Activated CD8-positive, alpha-beta memory T cell treated with anti-CD3 and anti-CD28 coated beads, Interleukin-2, amount 50 U/mL, for 48 hours (primary cell): ENCODE measurements around the gene RBMS3.
"Not testable (repeated sequence)": the region's sequence is repeated elsewhere in the genome, so short reads cannot be mapped to it uniquely, and the experiment has no call there.

Experiments
- DNase-seq: peaks from one replicate; pipeline ENCODE4 v3.0.0-alpha.2; 2020

Gene RBMS3

GRCh38 chr3:29440413-29441305 is 159.8 kb downstream of the RBMS3 start:
- DNase-seq = no peak

GRCh38 chr3:29441422-29441821 is 160.6 kb downstream of the RBMS3 start:
- DNase-seq = no peak

DNA sequence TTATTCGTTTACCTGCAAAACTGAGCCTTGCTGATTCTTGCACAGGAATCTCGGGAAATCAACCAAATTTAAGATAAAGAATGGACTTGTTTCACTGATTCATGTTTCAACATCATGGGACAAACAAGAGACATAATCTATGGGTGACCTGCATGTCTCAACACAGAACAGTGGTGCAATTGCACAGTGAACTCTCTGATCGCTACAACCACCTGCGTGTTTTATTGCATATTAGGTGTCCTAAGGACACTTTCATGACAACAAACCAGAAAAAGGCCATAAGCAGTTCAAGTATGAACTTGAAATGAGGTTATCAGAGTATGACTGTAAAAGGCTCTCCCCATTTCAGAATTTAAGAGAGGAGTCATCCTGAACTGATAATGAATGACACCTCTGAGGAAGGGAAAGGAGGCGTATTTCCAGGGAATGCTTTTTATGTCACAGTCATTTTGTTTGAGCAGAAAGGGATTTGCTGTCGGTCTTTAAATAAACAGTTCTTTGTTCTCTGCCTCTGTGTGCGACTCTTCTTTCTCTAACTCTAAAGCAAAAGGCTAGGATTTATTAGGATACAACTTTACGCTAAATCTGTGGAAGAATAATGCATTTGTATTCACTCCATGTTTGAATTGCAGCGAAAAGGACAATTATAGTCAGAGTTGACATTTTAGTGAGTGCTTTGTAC is 167.2 kb downstream of the RBMS3 start:
- no peak for DNase-seq

DNA sequence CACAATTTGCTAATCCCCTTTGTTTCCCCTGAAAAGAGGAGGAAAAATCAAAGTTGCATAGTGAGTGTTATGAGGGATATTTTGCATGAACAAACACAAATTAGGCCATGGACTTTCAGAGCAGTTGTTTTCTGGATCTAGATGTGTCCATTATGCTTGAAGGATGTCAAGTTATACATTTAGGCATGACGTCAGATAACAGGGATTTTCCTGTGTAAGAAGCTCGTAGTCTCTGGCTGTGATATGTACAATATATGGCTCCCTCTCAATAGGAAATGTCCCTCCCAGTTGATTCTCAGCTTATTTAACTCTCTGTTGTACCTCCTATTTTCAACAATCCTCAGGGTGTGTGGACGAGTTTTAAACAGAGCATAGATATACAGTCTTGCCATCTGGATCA is 171.0 kb downstream of the RBMS3 start:
- DNase-seq = no peak

GRCh38 chr3:29452934-29453283 is 172.0 kb downstream of the RBMS3 start:
- no peak for DNase-seq

DNA sequence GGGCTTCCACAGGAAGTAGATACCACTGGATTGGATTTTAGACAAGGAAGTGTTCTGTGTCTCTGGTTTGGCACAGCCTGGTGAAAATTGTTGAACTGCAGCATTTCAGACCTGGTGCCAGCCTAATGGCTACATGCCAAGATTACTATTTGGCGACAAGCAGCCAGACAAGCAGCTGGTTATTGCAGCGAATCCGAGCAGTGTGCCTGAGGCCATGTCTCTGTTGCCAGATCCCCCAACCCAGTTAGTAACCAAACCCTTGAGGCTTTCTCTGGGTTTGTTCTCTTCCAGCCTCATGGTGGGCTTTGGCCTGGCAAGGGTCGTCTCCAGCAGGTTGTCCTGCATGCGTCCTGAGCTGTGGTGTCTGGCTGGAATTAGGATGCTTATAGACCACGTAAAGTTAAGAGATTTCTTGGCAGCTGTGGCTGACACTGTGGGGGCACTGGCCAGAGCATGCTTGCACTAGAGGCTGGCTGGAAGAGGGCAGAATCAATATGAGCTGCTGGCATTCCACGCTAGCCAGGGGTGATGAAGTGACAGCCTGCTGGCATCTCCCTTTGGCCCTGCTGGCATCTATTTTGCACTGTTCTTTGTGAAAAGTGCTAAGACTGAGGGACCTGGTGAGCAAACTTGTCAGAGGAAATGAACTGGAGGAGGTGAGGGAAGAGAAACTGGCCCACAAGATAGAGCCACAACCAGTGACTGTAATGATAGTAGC is 172.6 kb downstream of the RBMS3 start:
- no peak for DNase-seq

DNA sequence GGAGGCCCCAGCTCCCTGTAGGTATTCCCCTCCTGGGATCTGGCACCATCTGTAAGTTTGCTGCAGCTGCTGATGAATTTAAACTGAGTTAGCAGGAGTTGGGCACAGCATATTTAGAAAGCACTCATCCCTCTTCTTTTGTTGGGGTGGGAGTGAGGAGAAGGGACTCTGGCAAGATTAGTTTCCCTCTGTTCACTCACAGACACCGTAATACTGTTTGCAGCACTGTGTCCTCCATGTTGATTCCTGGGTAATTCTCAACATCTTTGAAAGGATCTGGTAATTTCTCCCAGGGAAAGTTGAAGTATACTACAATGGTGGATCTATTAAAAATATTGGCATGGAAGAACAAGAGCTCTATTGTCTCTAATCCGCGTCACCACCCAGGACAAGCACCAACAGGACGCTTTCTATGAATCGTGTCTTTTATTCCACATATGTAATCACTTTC is 173.3 kb downstream of the RBMS3 start:
- no peak for DNase-seq

DNA sequence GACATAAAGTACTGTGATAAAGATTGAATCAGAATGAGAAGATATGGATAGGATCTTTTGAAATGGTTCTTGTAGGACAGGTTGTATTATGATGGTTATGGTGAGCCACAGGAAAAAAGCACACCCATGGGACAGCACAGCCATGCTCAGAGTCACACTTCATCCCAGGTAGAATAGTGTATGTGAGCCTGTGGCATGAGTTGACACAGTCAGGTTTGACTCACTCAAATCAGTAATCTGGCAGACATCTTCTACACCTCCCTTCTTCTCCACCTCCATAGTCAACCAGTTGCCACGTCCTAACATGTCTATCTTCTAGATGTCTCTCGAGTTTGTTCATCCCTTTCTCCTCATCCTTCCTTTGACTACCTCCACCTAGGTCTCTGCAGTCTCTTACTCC is 176.0 kb downstream of the RBMS3 start:
- no peak for DNase-seq

DNA sequence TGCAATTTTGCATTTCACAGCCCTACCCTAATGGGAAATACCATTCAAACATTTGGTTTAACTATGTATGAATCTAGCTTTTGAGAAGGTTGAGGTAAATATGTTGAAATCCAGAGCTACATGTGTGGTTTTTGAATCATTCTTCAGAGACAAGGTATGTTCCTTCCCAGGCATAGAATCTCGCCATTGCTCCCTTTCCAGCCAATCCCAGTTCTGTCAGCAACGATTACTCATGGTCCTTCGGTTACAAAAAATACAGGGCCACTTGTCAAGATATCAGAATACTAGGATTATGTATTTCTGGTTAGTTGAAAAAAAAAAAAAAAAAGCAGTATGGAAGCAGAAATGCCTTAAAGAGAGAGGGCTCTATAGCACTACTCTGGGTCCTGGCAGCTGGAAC is 182.4 kb downstream of the RBMS3 start:
- DNase-seq = no peak

DNA sequence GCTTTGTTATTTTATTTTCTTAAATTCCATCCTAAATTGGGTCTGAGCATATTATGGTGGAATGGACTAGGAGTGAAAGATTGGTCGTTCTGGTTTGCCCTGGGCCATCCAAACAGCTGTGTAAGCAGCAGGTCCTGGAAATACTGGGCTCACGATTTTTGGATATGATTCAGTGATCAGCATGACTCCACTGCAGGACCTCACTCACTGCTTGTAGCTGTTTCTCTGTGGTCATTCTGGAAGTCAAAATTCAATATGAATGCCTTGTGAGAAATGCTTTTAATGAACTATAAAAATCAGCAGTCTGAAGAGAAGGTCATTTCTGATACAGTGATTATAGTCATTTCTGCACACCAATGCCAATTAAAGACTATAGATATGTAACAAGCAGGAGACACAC is 185.0 kb downstream of the RBMS3 start:
- DNase-seq = no peak

DNA sequence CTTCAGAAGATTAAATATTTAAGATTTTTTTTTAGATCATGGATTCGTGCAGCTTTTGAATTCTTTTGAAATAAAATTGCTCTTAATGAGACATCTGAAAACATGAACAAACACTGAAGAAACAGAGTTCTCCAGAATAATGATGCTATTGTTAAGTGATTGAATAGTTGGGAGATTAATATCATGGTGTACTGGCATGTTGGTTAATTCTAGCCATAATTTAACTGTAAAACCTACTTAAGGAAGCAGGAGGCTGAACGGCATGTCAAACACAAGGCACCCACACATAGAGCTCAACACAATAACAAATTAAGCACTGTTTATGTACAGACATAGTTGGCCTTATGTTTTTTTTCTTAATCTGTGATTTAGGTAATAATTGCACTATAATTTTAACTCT is 185.6 kb downstream of the RBMS3 start:
- no peak for DNase-seq

DNA sequence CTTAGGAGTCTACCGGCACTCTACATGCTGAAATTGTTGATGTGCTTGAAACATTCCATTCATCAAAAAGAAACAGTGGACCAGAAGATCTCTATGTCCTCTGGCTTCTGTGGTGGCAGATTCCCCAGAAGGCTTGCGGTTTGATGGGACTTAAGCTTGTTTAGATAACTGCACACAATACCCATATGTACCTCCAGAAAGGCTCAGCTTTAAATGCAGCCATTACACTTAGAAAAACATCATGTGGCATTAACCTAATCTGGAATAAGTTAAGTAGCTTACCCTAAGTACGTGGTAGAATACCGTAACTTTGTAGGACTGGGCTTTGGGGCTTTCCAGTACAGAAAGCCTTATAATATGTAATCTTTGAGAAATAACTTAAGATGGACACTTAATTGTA is 187.3 kb downstream of the RBMS3 start:
- DNase-seq = no peak

DNA sequence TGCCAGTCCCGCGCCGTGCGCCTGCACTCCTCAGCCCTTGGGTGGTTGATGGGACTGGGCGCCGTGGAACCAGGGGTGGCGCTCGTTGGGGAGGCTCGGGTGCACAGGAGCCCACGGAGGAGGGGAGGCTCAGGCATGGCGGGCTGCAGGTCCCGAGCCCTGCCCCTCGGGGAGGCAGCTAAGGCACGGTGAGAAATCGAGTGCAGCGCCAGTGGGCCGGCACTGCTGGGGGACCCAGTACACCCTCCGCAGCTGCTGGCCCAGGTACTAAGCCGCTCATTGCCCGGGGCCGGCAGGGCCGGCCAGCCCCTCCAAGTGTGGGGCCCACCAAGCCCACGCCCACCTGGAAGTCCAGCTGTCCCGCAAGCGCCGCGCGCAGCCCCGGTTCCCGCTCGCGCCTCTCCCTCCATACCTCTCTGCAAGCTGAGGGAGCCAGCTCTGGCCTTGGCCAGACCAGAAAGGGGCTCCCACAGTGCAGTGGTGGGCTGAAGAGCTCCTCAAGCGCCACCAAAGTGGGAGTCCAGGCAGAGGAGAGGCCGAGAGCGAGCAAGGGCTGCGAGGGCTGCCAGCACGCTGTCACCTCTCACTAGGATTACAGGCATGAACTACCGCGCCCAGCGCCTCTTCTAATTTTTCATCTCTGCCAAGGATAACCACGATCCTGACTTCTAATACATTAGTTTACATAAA is 192.8 kb downstream of the RBMS3 start:
- not testable (repeated sequence) for DNase-seq

GRCh38 chr3:29475305-29475840 is 194.5 kb downstream of the RBMS3 start:
- DNase-seq = no peak

DNA sequence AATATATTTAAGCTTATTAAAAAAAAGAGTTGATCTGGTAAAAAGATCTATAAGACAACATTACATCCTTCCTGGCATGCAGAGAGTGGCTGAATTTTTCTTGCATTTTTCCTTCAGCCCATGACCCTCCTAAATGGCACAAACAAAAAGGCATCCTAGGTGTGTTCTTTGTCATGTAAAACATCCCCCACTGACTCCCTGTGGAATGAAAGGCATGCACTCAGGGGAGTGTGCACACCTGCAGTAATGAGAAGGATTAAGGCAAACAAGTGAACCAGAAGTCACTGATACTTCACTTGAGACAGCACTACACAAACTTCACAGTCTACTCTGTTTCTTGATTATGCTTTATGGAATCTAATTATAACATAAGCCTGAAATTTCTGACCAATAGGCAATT is 195.0 kb downstream of the RBMS3 start:
- no peak for DNase-seq

DNA sequence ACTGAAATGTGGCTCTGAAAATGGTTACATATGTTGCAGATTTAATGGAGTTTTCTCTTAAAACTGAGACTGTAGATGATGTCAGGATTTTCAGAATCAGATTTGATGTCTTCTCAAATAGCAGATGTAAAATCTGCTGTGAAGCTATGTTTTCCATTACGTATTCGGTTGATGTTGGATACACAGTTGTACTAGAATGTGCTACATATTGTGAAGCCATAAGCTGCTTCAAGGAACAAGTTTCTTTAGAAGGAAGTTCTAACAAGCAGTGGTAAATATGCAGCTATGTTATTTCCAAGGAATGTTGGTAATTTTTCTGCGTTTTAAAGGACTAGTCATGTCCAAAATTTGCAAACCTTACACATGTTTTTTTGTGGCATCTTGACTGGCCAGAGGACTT is 197.7 kb downstream of the RBMS3 start:
- no peak for DNase-seq

- DNase-seq = no peak
These were observed 200.4 kb downstream of the RBMS3 start for GRCh38 chr3:29481249-29481648.

DNA sequence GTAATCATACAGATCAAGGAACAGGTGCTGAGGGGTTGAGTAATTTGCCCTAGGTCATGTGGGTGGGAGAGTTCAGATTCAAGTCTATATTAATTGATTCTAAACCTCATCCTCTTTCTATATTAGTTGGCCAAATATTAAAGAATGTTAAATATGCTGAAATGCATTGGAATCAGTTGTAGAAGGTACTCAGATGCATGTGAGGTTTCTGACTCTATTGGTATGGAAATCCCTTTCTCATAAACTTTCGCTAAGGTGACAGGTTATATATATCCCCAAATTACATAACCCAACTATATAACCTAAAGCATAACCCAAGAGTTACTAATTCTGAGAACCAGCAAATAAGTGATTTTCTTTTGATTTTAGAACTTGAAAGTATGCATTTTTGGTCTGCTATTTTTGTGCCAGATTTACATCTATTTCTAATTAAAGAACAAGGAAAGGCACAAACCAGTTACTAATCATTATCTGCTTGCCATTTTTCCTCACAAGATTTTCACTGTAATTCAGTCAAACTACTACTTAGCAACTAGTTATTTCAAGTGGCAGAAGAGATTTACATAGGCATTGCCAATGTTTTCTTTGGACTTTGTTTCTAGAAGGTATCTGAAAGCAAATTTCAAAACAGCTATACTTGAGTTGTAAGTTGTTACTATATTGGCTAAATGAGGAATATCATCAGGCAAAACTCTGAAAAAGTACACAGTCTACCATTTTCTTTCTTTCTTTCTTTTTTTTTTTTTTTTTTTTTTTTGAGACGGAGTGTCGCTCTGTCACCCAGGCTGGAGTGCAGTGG is 201.3 kb downstream of the RBMS3 start:
- DNase-seq = no peak

- DNase-seq = no peak
These were observed 203.8 kb downstream of the RBMS3 start for GRCh38 chr3:29484633-29485032.

DNA sequence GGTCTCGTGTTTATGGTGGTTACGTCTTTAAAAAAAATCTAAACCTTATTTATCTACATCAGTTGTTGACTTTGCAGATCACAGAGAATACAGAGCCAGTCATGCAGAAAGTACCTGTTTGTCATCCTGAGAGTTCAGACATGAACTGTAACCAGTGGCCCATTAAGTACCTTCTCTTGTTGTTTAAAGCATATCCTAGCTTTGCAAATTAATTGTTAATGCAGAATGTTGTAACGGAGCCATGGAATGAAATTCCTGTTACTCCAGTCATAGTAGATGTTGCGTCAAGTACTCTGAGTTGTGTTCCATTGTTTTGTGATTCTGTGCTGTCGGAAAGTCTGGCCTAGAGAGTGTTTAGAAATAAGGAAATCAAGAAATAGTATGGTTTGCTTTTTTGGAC is 205.2 kb downstream of the RBMS3 start:
- no peak for DNase-seq

- no peak for DNase-seq
These were observed 206.0 kb downstream of the RBMS3 start for GRCh38 chr3:29486917-29487316.

GRCh38 chr3:29488922-29489321 is 208.1 kb downstream of the RBMS3 start:
- no peak for DNase-seq
